Suppressor macrophage treated with lipopolysaccharide for 1 hour (primary cell): ENCODE results near the gene SLC30A7.
"Not testable (repeated sequence)": the region's sequence is repeated elsewhere in the genome, so short reads cannot be mapped to it uniquely, and the experiment has no call there.

Experiments used
- DNase-seq, 3 donors: peaks; one replicate each; pipeline ENCODE4 v3.0.0-alpha.2; 2020 to 2022

The SLC30A7 gene

DNA sequence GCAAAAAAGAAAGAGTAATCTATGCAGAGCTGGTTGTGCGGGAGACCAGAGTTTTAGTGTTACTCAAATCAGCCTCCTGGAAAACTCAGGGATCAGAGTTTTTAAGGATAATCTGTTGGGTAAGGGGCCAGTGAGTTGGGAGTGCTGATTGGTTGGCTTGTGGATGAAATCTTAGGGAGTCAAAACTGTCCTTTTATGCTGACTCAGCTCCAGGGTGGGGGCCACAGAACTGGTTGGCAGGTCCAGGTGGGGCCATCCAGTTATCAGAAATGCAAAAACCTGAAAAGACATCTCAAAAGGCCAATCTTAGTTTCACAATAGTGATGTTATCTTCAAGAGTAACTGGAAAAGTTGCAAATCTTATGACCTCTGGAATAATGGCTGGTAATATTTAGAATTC, 4.5 kb upstream of the SLC30A7 start:
- DNase-seq, result no peak

GRCh38 chr1:100892554-100892953, 3.3 kb upstream of the SLC30A7 start:
- peak in 1 of 3 donors; percentile 13 for DNase-seq

DNA sequence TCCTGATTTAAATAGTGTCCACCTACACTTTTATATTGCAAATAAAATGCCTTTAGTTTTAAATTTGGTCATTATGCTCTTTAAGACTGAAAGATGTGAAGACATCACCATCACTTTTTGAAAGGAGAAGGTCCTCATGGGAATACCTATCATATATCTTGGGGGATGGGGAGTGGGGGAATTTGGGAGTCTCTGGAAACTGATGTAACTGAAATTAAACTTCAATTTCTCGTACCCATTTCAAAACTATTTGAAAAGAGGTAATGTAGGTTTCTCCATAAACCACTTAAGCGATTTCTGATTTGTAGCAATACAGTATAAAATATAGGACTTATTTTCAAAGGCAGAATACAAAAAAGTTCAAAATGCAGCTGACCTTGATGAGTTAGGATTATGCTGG, 2.2 kb upstream of the SLC30A7 start:
- DNase-seq, result peak in 1 of 3 donors; percentile 12

DNA sequence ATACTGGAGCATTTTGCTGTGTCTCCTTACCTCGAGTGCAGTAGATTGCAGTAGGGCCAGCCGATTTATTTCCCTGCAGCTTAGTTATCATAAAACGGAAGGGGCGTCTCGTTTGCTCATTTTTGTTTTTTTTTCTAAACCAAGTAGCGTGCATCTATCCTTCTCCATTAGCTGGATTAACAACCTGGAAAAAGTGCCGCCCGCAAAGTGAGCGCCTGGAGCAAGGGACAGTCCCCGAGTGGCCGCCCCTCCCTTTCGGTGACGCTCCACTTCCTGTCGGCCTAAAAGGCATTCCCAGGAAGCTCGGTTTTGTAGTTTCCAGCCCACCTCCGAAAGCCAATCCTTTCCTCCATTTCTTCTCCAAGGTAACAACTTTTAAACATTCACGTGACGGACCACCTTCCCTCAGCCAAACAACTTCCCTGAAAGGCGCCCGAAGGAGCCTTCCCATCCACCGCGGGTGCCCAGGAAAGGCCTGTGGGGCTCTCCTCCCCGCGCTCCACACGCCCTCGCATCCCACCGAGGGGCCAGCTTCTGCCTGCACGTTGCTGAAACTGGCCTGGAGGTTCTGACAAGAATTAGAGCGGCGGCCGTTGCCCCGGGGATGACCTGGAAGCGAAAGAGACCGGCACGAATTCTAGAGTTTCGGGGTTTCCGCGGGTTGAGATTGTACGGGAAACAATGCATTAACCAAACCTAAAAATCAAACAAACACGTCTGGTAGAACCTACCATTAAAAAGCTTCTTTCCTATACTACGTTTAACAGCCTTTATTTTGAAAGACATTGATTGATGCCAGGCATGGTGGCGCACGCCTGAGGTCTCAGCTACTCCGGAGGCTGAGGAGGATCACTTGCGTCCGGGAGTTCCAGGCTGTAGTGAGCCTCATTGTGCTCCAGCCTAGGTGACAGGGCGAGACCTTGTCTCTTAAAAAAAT, 1.0 kb upstream of the SLC30A7 start, which contains the start of gene EXTL2:
Gene EXTL2 (minus strand): TSS at position 240 of the 937 bp plus-strand sequence. CDS start 6,085 bp downstream, outside the sequence.
- DNase-seq, result peak; percentile 65 to 82 (median 72)

GRCh38 chr1:100896481-100896982, 642 bp downstream of the SLC30A7 start:
- DNase-seq, result peak; percentile 57 to 68 (median 60)

DNA sequence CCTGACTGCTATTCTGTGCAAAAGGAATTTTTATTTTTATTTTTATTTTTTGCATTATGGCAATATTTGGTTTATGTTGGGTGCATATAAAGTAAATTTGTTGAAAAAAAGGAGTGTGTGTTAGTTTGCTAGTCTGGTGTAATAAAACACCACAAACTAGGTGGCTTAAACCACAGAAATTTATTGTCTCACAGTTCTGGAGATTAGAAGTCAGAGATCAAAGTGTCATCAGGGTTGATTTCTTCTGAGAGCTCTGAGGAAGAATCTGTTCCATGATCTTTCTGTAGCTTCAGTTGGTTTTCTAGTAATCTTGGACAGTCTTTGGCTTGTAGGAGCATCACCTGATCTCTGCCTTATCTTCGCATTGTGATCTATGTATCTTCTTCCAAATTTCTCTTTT, 6.5 kb downstream of the SLC30A7 start:
- no peak for DNase-seq

GRCh38 chr1:100903777-100904176, 7.9 kb downstream of the SLC30A7 start:
- no peak for DNase-seq

DNA sequence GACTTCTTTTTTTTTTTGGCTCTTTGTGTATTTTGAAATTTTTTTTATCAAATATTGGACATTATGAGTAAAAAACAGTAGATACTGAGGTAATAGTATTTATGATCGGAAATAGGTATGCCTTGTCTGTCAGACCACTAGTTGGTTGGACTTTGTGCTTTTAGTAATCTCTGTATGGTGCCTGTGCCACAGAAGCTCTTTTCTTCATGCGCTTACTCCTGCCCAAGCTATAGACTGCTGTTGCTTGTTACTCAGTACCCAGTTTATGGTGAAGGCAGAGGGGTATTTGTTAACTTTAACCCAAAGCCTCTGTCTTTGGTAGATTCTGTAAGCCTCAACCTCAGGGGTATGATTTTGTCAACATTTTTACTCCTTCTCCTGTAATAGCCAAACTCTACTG, 8.6 kb downstream of the SLC30A7 start:
- no peak for DNase-seq

- DNase-seq, result no peak
Measured at GRCh38 chr1:100905181-100905580, 9.3 kb downstream of the SLC30A7 start.

DNA sequence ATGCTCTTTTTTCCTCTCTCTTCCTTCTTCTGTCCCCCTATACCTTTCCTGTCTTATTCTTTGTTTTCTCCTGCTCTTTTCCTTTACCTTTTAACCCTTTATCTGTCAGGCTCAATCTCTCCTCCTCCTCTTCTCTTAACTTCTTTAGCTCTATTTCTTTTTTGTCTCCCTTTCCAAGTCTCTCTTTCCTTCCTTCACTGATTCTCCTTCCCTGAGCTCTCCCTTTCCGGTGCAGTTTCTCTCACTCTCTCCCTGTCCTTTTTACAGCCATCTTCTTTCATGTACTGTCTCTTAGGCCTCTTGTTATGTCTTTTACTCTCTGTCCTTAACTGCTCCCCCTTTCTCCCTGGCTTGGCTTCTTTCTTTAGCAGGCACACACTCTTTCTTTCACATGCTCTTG, 12.0 kb downstream of the SLC30A7 start:
- DNase-seq, result no peak

GRCh38 chr1:100909018-100909417, 13.1 kb downstream of the SLC30A7 start:
- no peak for DNase-seq

DNA sequence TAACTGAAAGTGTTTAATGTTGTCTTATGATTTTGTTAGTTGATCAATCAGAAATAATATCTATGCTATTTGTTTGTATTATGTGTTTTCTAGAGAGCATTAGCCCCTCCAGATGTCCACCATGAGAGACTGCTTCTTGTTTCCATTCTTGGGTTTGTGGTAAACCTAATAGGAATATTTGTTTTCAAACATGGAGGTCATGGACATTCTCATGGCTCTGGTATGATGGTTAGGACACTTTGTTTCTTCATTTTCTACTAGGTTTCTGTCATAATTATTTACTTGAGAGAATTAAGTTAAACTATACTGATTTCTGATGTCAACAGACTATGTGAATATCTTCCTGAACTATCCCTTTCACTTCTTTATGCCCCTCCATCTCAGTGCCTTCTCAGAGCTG, 16.1 kb downstream of the SLC30A7 start:
- no peak for DNase-seq

DNA sequence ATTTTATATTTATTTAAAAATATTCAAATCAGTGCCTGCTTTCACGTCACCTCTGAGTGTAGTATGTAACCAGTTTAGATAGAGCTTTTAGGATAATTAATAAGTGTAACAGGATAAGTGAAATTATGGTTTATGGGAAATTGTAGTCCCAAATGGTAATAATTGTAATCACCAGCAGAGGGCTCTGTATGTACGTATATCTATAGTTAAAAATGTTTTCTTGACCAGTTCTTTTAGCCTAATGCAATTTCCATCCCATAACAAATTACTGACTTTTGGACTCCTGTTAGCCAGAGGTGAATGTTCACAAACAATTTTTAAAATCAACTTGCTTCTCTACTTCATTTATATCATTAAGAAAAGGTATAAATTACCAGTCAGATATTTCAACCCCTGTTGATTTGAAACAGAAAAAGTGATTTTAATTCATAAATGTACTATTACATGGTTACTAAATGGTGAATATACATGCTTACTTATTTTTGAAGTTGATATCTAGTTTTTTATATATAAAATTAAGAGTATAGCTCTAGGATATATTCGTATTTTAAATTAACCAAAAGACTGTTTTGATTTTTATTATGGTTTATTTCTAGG, 25.3 kb downstream of the SLC30A7 start:
- DNase-seq, result peak; percentile 70 to 86 (median 81)

GRCh38 chr1:100924212-100924611, 28.3 kb downstream of the SLC30A7 start:
- DNase-seq, result peak in 2 of 3 donors; percentile 6 to 23

DNA sequence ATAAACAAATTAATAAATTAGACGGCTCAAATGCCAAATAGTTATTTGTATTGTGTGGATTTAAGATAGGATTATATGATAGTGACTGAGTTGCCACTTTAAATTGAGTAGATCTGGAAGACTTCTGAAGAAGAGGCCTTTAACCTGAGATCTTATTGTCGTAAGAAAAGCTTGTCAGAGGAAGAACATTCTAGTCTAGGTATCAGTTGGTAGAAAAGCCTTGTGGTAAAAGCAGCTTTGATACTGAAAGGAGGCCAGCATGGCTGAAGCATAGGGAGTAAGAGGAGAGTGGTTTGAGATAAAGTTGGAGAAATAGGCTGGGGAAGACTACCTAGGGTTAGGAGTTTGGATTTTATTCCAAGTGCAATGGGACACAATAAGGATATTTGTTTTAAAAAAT, 29.1 kb downstream of the SLC30A7 start:
- DNase-seq, result no peak

- DNase-seq, result no peak
Measured at GRCh38 chr1:100926240-100926639, 30.4 kb downstream of the SLC30A7 start.

DNA sequence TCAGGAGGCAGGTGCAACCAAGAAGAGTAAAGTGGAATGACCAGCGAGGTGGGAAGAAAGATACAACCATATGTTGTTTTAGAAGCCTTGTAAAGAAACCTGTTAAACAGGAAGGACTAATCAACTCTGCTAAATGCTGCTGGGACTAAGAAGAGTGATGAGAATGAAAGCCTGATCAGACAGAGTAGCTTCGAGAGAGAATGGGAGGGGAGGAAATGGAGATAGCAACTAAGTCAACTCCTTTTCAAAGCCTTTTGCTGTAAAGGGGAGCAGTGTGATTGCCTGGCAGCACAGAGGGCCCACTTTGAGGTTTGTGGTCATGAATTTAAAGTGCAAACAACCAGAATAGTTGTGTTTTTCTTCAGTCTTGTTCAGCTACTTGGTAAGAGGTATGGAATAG, 31.4 kb downstream of the SLC30A7 start:
- no peak for DNase-seq

DNA sequence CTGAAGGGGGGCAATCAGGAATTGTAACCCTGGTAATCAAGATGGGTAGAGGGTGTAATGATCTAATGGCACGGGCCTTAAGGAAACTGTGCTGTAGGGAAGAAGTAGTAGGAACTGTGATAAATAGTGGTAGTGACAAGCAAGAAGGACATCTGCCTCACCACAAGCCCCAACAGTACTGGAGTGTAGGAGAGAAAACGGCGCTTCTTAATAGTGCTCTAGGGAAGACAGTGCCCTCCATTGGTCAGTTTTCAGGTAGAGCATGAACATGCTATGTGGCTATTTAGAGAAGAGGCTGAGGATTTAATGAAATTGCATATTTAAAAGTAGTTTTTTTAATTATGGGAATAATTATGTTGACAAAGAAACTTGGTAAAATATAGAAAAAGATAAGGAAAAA, 32.2 kb downstream of the SLC30A7 start:
- no peak for DNase-seq

DNA sequence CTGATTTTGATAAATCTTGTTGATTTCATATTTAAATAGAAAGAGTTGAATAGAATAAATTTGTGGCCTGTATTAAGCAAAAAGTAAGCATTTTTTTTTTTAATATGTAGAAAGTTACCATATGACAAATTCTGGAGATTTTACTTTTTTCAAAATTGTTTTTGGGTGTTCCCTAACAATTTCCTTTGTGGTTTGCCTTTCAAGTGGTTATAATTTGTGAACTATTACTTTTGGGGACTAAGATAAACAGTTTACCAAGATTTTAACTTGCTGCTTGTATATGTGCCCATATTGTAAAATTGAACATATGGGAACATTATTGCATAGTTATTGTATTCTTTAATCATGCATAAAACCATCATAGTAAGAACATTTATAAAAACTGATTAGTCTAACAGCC, 34.6 kb downstream of the SLC30A7 start:
- DNase-seq, result no peak

GRCh38 chr1:100931716-100932115, 35.8 kb downstream of the SLC30A7 start:
- no peak for DNase-seq

- not testable (repeated sequence) for DNase-seq
Measured at GRCh38 chr1:100933555-100933954, 37.7 kb downstream of the SLC30A7 start.

GRCh38 chr1:100936194-100936967, 40.5 kb downstream of the SLC30A7 start:
- no peak for DNase-seq

- peak in 1 of 3 donors; percentile 19 for DNase-seq
Measured at GRCh38 chr1:100941098-100941527, 45.2 kb downstream of the SLC30A7 start.
